Gastroesophageal sphincter (tissue), 3 donors: ENCODE data around the gene INPP5A.

Experiments
- POLR2A ChIP-seq, 2 donors: fragments of 450-650 bp; IDR thresholded peaks; one replicate each; pipeline ENCODE4 v1.6.1; 2017; ENCODE audit warnings: antibody characterized with exemption in 2 of 2, mild to moderate bottlenecking in 2 of 2, moderate library complexity in 1 of 2
- POLR2AphosphoS5 ChIP-seq: sonication (generic); formaldehyde crosslinking; IDR thresholded peaks from one replicate; pipeline ENCODE4 v1.6.1; 2017; ENCODE audit warnings: antibody characterized with exemption
- TF ChIP-seq, protein P1 (sequence below), 4 experiments: fragments of 200-600 bp in 2 of 4; fragments of 450-650 bp in 2 of 4; sonication (generic) in 1 of 4; IDR thresholded peaks; one replicate each; pipeline ENCODE4 v1.5.1; 2017 to 2019; ENCODE audit warnings: antibody characterized with exemption in 4 of 4, mild to moderate bottlenecking in 2 of 4, moderate library complexity in 2 of 4

- TF ChIP-seq, protein P1, sequence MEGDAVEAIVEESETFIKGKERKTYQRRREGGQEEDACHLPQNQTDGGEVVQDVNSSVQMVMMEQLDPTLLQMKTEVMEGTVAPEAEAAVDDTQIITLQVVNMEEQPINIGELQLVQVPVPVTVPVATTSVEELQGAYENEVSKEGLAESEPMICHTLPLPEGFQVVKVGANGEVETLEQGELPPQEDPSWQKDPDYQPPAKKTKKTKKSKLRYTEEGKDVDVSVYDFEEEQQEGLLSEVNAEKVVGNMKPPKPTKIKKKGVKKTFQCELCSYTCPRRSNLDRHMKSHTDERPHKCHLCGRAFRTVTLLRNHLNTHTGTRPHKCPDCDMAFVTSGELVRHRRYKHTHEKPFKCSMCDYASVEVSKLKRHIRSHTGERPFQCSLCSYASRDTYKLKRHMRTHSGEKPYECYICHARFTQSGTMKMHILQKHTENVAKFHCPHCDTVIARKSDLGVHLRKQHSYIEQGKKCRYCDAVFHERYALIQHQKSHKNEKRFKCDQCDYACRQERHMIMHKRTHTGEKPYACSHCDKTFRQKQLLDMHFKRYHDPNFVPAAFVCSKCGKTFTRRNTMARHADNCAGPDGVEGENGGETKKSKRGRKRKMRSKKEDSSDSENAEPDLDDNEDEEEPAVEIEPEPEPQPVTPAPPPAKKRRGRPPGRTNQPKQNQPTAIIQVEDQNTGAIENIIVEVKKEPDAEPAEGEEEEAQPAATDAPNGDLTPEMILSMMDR (IDR thresholded peaks at IDR 0.05): no peak
- TF ChIP-seq POLR2A (IDR thresholded peaks at IDR 0.05): no peak
- no peak for TF ChIP-seq POLR2AphosphoS5
These were observed 193.0 kb downstream of the INPP5A start for GRCh38 chr10:132730573-132730953.
